HL-60/S4 treated with phorbol 12-myristate 13-acetate at 8.2 ng/mL for 4 days and 3 days (cell line): Measurements from ENCODE around the gene C5AR2.
"Not testable (repeated sequence)": the region's sequence is repeated elsewhere in the genome, so short reads cannot be mapped to it uniquely, and the experiment has no call there.

Experiments
- in situ Hi-C: fragments of 300-500 bp; cut with MboI; formaldehyde crosslinking; loops from 2 replicates; pipeline ENCODE4 v1.15.0; 2022; ENCODE audit warnings: low sequenced_read_pairs

C5AR2 gene

DNA sequence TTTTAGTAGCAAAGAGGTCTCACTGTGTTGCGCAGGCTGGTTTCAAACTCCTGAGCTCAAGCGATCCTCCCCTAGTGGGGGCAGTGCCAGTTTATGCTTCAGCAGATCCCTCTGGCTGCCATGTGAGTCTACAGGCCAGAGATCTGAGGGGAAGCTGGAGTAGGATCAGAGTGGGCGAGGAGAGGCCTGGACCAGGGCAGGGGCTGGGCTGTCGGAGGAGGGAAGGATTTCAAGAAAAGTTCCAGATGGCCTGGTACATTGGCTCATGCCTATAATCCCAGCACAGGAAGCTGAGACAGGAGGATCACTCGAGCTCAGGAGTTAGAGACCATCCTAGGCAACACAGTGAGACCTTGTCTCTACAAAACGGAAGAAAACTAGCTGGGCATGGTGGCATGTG is 27.0 kb downstream of the C5AR2 start:
- in situ Hi-C loops: no loop called here

GRCh38 chr19:47362321-47362720 is 30.3 kb downstream of the C5AR2 start:
- in situ Hi-C loops: no loop called here

DNA sequence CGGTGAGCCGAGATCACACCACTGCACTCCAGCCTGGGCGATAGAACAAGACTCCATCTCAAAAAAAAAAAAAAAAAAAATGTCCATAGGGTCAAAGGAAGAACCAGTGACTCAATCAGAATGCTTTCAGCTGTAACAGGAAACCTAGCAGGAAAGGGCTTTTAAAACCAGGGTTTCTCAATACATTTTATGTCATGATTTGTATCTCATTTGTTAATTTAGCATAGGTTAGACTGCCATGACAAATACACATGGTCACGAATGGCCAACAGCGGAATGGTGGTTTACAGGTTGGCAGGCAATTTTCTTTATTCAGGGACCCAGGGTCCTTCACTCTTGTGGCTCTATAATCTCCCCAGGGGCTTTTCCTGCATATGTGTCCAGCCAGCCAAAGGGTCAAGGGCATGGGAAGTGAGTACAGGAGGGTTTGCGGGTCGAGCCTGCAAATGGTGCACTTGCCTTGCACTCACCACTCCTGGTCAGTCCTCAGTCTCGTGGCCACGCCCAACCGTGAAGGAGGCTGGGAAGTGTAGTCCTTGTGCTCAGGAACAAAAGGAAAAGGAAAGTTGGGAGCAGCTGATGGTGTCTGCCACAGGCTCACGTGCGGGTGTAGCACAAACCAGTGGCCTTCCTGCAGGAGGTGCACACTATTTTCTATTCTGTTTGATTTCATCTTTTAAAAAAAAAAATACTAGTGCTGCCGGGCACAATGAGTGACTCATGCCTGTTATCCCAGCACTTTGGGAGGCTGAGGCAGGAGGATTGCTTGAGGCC is 32.0 kb downstream of the C5AR2 start:
- in situ Hi-C loops: no loop called here

DNA sequence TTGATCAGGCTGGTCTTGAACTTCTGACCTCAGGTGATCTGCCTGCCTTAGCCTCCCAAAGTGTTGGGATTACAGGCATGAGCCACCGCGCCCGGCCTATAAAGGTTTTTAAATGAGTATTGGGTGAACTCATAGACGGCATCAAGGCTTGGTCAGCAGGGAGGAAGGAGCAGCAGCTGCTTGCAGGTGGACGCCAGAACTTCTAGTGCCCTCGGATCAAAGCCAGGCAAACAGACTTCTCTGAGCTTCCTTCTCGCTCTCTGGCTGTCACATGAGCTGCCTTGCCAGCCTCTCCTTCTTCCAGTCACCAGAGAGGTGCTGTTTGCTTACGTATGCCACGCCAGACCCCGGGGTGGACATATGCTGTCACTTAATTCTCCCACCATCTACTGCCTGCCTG is 33.5 kb downstream of the C5AR2 start:
- in situ Hi-C loops: not testable (repeated sequence)

- in situ Hi-C loops: no loop called here
Observed at GRCh38 chr19:47370045-47370611, 38.2 kb downstream of the C5AR2 start.

DNA sequence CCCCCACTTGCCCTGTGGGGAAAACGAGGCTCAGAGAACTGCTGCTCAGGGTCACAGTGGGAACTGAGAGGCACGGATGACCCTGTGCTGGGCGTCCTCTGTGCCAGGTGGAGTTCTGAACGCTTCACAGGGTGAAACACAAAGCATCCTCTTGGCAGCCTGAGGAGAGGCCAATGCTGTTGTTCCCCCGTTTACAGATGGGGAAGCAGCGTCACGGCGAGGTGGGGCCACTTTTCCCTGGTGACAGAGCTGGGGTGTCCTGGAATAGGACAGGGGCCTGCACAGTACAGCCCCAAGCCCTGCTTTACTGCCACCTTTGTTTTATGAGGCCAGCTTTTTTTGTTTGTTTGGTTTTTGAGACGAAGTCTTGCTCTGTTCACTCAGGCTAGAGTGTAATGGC is 39.3 kb downstream of the C5AR2 start:
- in situ Hi-C loops: no loop called here

GRCh38 chr19:47372603-47373002 is 40.6 kb downstream of the C5AR2 start:
- in situ Hi-C loops: no loop called here

GRCh38 chr19:47373246-47374240 is 41.6 kb downstream of the C5AR2 start:
- in situ Hi-C loops: no loop called here

GRCh38 chr19:47374876-47375693 is 43.1 kb downstream of the C5AR2 start:
- in situ Hi-C loops: no loop called here

DNA sequence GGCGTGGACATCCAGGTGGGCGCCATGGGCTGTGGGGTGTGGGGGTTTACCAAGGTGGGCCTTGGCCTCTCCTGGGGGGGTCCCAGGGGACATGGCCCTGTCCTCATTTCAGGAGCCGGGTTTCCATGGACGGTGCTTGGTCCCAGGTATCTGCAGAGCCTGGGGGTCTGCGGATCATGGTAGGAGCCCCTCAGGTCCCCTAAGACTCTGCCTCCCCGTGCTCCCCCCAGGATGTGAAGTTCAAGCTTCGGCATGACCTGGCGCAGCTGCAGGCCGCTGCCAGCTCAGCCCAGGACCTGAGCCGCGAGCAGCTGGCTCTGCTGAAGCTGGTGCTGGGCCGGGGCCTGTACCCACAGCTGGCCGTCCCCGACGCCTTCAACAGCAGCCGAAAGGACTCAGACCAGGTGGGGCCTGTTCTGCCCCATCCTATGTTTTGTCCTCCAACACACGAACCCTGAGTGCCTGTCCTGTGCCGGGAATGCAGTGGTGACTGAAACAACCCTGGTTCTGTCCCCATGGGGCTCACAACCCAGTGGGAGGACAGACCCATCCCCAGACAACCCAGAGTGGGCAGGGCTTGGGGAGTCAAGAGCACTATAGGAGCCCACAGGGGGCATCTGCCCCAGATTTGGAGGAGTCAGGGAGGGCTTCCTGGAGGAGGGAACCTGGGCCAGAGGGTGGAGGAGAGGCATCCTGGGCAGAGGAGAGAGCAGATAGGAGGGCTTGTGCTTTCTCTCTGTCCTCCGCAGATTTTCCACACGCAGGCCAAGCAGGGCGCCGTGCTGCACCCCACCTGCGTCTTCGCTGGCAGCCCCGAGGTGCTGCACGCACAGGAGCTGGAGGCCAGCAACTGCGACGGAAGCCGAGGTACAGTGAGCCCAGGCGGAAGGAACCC is 44.0 kb downstream of the C5AR2 start:
- in situ Hi-C loops: no loop called here

- in situ Hi-C loops: no loop called here
Observed at GRCh38 chr19:47376589-47377144, 44.7 kb downstream of the C5AR2 start.

- in situ Hi-C loops: no loop called here
Observed at GRCh38 chr19:47377208-47377701, 45.3 kb downstream of the C5AR2 start.

GRCh38 chr19:47377801-47378200 is 45.8 kb downstream of the C5AR2 start:
- in situ Hi-C loops: no loop called here

DNA sequence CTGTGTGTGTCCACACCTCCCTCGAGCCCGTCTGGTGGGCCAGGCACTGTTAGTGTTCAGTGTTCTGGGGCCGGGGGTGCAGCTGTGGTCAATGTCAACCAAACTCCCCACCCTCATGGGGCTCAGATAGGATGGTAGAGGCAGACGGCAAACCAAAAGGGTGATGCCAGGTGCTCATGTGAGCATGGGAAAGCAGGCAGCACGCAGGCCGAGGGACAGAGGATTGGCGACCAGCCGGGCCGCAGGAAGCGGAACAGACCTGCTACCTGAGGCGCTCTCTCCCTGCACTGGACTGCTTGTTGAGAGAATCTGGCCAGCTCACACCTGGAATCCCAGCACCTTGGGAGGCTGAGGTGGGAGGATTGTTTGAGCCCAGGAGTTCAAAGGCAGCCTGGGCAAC is 46.3 kb downstream of the C5AR2 start:
- in situ Hi-C loops: no loop called here

DNA sequence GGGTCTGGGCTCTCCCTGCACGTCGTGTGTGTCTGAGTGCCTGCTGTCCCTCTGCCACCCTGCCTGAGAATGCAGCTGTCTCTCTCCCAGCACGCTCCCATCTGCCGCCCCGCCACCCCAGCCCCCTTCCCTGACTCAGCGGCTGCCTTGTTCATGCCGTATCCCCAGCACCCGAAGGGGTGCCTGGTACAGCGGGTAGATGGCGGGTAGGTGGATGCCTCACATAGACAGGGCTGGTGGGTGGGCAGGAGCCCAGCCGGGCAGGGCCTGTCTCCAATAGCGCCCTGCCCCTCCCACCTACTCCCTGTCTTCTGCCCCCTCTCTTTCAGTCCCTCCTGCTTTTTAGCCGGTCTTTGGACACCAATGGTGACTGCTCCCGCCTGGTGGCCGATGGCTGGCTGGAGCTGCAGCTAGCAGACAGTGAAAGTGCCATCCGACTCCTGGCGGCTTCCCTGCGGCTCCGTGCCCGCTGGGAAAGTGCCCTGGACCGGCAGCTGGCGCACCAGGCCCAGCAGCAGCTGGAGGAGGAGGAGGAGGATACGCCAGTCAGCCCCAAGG is 47.5 kb downstream of the C5AR2 start:
- in situ Hi-C loops: no loop called here

GRCh38 chr19:47380559-47380958 is 48.6 kb downstream of the C5AR2 start:
- in situ Hi-C loops: no loop called here

DNA sequence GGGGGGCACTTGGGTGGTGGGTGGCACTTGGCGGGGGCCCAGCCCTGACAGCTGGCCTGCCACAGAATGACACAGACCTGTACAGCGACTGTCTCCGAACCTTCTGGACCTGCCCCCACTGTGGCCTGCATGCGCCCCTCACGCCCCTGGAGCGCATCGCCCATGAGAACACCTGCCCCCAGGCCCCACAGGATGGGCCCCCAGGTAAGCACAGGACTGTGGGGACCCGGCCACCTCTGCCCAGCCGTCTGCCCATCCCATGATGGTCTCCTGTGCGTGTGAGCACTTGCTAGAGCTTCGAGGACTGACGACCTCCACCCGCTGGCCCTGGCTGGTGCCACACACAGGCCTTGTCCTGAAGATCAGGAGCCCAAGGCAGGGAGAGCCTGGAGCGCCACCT is 49.1 kb downstream of the C5AR2 start:
- in situ Hi-C loops: no loop called here

DNA sequence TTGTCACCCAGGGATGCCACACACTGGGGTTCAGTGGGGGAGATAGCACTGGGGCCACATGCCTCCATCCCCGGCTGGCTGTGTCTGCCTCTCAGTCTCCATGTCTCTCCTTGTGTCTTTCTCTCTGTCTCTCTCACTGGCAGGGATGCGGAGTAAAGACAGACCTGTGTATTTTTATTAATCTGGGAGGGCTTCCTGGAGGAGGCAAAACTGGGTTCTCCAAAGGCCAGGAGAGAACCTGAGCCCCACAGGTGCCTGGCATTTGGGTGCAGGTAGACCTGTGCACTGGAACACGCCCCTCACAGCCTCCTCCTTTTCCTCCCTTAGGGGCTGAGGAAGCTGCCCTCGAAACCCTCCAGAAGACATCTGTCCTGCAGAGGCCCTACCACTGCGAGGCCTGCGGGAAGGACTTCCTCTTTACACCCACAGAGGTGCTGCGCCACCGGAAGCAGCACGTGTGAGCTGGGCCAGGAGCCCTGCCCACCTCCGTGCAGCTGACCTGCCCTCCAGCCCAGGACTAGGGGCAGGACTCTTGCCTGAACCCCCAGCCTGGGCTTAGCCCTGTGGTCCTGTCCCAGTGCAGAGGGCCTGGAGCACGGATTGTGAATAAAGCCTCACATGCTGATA is 49.8 kb downstream of the C5AR2 start:
- in situ Hi-C loops: no loop called here
